Measurements from ENCODE around the gene SMKR1. TPM values are rescaled to one million over a fixed set of nuclear protein-coding genes. Genes with fewer than 3 reads are reported as not detected.

Gene SMKR1
- polyA plus RNA-seq (2012; ENCODE audit: low read depth, missing spikeins) = 0.10 TPM

DNA sequence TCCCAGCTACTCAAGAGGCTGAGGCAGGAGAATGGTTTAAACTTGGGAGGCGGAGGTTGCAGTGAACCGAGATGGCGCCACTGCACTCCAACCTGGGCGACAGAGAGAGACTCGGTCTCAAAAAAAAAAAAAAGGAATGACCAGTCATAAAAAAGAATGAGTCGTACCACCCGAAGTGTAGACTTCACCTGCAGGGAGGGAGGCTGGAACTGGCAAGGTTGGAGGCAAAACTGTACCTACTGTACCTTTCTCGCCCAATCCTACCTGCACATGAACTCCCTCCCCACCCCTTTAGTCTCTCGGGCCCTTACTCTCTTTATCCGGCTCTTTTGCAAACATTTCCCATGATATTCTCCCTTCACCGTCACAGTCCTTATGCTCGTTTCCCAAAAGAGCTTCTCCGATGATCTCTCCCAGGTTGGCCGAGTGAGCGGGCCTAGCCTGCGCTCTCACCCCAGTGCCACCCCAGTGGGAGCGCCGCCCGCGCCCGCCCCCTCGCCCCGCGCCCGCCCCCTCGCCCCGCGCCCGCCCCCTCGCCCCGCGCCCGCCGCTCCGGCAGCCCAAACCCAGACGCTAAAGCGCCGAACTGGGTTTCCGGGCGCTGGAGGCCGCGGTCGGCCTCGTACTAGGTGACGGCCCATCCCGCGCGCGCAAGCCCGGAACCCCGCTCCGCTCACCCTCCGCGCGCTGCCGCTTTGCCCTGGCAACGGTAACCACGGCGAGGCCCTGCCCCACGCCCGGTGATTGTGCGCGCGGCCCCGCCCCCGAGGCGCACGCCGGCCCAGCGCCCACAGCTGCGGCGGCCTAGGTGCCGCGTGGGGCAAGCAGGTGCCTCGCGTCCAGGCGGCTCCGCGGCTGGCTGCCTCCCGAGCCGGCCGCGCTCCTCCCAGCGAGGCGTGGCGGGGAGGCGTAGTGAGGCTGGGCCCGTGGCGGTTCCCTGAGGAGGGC is at the start of gene SMKR1:
SMKR1 (plus strand) TSS at position 772 of the 948 bp plus-strand sequence. CDS start 294 bp downstream, outside the sequence.
- DNase-seq (ENCODE audit: insufficient read length, low spot score) (peak; percentile 96), FAIRE-seq (peak; percentile 94)
- TF ChIP-seq POU2F2 (IDR thresholded peaks at IDR 0.05; ENCODE audit: low read depth, low read length) (no peak), POLR2AphosphoS5 (IDR thresholded peaks at IDR 0.05; ENCODE audit: low read depth, low read length) (no peak), TAF1 (IDR thresholded peaks at IDR 0.05; ENCODE audit: low read depth, low read length) (no peak), POLR2A (IDR thresholded peaks at IDR 0.05; ENCODE audit: low read depth, low read length) (no peak), SPI1 (IDR thresholded peaks at IDR 0.05; ENCODE audit: low read depth, low read length) (no peak), PAX5 (IDR thresholded peaks at IDR 0.05; ENCODE audit: insufficient read depth, low read length, severe bottlenecking) (no peak)

DNA sequence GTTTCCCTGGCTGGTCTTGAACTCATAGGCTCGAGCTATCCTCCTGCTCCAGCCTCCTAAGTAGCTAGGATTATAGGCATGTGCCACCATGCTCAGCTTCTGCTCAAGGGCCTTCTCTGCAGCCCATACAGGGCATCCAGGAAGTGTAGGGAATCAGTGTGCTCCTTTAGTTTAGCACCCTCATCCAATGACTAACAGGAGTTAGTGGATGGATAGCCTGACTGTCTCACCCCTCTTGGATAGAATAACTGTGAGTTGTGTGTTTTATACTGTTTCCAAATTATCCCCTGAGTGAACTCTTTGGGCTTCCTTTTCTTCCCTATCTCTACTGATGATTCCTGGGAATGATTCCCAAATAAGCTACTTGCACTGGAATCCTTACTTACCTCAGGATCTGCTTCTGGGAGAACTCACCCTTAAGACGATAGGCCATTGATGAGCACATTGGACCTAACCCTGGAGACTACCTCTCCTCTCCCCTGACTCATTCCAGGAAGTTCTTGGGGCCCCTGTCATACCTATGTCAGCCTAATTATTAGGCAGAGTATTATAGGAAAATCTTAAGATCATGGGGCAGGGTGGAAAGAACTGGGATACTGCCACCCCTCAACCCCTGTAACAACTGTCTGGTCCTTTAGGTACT is 49.6 kb upstream of the SMKR1 start:
- TF ChIP-seq TAF1 (IDR thresholded peaks at IDR 0.05; ENCODE audit: low read depth, low read length) = no peak
- no peak for TF ChIP-seq POLR2A (IDR thresholded peaks at IDR 0.05; ENCODE audit: low read depth, low read length)
- TF ChIP-seq POLR2AphosphoS5 (IDR thresholded peaks at IDR 0.05; ENCODE audit: low read depth, low read length) = no peak
- no peak for TF ChIP-seq POU2F2 (IDR thresholded peaks at IDR 0.05; ENCODE audit: low read depth, low read length)
- no peak for FAIRE-seq
- DNase-seq (ENCODE audit: insufficient read length, low spot score) = no peak

DNA sequence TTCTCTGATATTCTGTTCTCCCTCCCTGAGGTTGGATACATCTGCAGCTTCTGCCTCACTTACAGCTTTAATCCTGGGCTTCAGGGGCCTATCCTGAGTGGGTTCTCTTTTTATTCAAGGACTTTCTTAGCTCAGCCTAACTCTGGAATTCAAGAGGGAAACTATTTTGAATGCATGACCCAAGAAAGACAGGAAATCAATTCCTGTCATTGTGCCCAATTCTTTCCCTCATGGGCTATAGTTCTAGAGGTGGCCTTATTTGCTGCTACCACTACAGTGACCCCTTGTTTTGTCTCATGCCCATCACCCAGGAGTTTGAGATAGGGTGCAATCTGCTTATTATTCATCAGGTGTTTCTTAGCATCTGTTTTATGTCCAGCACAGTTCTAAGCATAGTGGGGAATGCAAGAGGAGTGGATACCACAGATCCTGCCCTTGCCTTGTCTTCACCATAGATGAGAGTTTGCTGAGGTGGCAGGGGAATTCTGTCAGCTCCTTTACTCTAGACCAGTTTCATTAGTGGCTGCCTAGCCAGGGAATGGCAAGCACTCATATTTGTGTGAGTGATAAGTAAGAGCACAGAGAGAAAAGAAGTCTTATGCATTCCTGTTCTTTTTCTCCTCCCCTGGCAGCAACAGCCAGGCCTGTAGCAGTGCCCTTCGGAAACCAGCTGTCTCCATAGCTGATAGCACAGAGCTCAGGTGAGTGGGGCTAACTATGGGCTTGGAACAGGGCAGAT is 48.7 kb upstream of the SMKR1 start:
- DNase-seq (ENCODE audit: insufficient read length, low spot score) (no peak), FAIRE-seq (no peak)
- no peak for TF ChIP-seq POU2F2 (IDR thresholded peaks at IDR 0.05; ENCODE audit: low read depth, low read length)
- TF ChIP-seq POLR2AphosphoS5 (IDR thresholded peaks at IDR 0.05; ENCODE audit: low read depth, low read length) = no peak
- no peak for TF ChIP-seq POLR2A (IDR thresholded peaks at IDR 0.05; ENCODE audit: low read depth, low read length)
- no peak for TF ChIP-seq TAF1 (IDR thresholded peaks at IDR 0.05; ENCODE audit: low read depth, low read length)
- no peak for TF ChIP-seq SPI1 (IDR thresholded peaks at IDR 0.05; ENCODE audit: low read depth, low read length)
- no peak for TF ChIP-seq PAX5 (IDR thresholded peaks at IDR 0.05; ENCODE audit: insufficient read depth, low read length, severe bottlenecking)

DNA sequence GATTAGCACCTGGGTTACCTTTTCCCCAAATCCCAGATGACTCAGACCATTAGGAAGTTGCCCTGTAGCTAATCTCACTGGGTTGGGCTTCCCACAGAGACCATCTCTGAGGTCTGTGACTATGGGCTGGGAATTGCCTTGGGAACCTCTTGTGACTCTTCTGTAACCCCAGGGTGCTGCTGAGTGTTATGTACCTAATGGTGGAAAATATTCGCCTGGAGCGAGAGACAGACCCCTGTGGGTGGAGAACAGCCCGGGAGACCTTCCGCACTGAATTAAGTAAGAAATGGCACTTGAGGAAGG is 48.1 kb upstream of the SMKR1 start:
- DNase-seq (ENCODE audit: insufficient read length, low spot score) (no peak), FAIRE-seq (no peak)
- TF ChIP-seq SPI1 (IDR thresholded peaks at IDR 0.05; ENCODE audit: low read depth, low read length) (no peak), POLR2AphosphoS5 (IDR thresholded peaks at IDR 0.05; ENCODE audit: low read depth, low read length) (no peak), TAF1 (IDR thresholded peaks at IDR 0.05; ENCODE audit: low read depth, low read length) (no peak), POU2F2 (IDR thresholded peaks at IDR 0.05; ENCODE audit: low read depth, low read length) (no peak), POLR2A (IDR thresholded peaks at IDR 0.05; ENCODE audit: low read depth, low read length) (no peak), PAX5 (IDR thresholded peaks at IDR 0.05; ENCODE audit: insufficient read depth, low read length, severe bottlenecking) (no peak)

DNA sequence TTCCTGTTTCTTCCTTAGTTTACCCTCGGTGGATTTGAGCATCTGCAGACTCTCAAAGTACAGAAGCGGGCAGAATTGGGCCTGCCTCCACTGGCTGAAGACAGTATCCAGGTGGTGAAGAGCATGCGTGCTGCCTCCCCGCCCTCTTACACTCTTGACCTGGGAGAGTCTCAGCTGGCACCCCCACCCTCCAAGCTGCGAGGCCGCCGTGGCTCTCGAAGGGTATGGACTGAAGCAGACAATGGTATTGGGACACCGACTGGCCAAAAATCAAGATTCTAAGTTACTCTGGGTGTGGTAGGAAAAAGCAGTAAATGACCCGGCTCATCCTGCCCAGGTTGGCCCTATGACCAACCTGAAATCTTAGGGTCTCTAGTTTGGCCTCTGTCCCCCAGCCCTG is 45.9 kb upstream of the SMKR1 start:
- no peak for FAIRE-seq
- DNase-seq (ENCODE audit: insufficient read length, low spot score) = no peak
- no peak for TF ChIP-seq POLR2AphosphoS5 (IDR thresholded peaks at IDR 0.05; ENCODE audit: low read depth, low read length)
- no peak for TF ChIP-seq POLR2A (IDR thresholded peaks at IDR 0.05; ENCODE audit: low read depth, low read length)
- TF ChIP-seq SPI1 (IDR thresholded peaks at IDR 0.05; ENCODE audit: low read depth, low read length) = no peak
- TF ChIP-seq PAX5 (IDR thresholded peaks at IDR 0.05; ENCODE audit: insufficient read depth, low read length, severe bottlenecking) = no peak
- no peak for TF ChIP-seq POU2F2 (IDR thresholded peaks at IDR 0.05; ENCODE audit: low read depth, low read length)
- no peak for TF ChIP-seq TAF1 (IDR thresholded peaks at IDR 0.05; ENCODE audit: low read depth, low read length)

DNA sequence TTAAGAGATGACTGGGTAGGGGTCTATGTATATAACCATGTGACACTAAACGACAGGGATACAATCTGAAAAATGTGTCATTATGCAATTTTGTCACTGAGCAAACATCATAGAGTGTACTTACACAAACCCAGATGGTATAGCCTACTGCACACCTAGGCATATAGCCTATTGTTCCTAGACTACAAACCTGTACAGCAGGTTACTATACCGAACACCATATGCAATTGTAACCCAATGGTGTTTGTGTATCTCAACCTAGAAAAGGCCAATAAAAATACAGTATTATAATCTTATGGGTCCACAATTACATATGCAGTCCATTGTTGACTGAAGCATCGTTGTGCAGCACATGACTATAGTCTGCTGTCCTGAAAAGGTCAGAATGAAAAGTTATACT is 45.2 kb upstream of the SMKR1 start:
- DNase-seq (ENCODE audit: insufficient read length, low spot score) = no peak
- no peak for FAIRE-seq
- TF ChIP-seq PAX5 (IDR thresholded peaks at IDR 0.05; ENCODE audit: insufficient read depth, low read length, severe bottlenecking) (no peak), TAF1 (IDR thresholded peaks at IDR 0.05; ENCODE audit: low read depth, low read length) (no peak), SPI1 (IDR thresholded peaks at IDR 0.05; ENCODE audit: low read depth, low read length) (no peak), POLR2A (IDR thresholded peaks at IDR 0.05; ENCODE audit: low read depth, low read length) (no peak), POLR2AphosphoS5 (IDR thresholded peaks at IDR 0.05; ENCODE audit: low read depth, low read length) (no peak), POU2F2 (IDR thresholded peaks at IDR 0.05; ENCODE audit: low read depth, low read length) (no peak)

DNA sequence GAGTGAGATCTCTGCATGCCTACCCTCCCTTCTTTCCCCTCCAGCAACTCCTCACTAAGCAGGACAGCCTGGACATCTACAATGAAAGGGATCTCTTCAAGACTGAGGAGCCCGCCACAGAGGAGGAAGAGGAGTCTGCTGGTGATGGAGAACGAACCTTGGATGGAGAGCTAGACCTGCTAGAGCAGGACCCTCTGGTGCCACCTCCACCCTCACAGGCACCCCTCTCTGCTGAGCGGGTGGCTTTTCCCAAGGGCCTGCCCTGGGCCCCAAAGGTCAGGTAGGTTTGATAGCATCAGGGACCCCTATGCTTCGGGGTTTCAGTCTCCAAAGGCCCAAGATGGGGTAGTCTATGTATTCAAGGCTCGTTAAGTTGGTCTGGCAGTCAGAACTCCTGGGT is 44.2 kb upstream of the SMKR1 start:
- TF ChIP-seq POU2F2 (IDR thresholded peaks at IDR 0.05; ENCODE audit: low read depth, low read length) (no peak), POLR2A (IDR thresholded peaks at IDR 0.05; ENCODE audit: low read depth, low read length) (no peak)
- no peak for DNase-seq (ENCODE audit: insufficient read length, low spot score)
- FAIRE-seq = no peak

DNA sequence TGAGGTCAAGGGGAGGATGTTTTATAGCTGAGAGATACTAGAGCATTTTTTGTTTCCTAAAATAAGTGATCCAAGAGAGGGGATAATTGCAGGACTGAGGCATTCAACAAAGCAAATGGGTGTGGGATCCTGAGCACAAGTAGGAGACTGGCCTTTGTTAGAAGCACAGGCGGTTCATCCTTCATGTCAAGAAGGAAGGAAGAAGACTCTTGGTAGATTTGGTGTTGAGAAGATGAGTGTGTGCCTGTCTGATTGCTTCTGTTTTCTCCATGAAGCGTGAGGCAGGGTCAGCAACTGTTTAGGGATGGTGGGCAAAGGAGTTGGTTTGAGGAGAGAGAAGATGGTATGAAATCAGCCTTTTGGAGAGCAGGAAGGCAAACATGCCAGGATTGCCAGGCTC is 40.5 kb upstream of the SMKR1 start:
- FAIRE-seq (no peak), DNase-seq (ENCODE audit: insufficient read length, low spot score) (no peak)
- no peak for TF ChIP-seq POLR2A (IDR thresholded peaks at IDR 0.05; ENCODE audit: low read depth, low read length)
- TF ChIP-seq POU2F2 (IDR thresholded peaks at IDR 0.05; ENCODE audit: low read depth, low read length) = no peak
- no peak for TF ChIP-seq SPI1 (IDR thresholded peaks at IDR 0.05; ENCODE audit: low read depth, low read length)
- no peak for TF ChIP-seq PAX5 (IDR thresholded peaks at IDR 0.05; ENCODE audit: insufficient read depth, low read length, severe bottlenecking)
- no peak for TF ChIP-seq TAF1 (IDR thresholded peaks at IDR 0.05; ENCODE audit: low read depth, low read length)
- TF ChIP-seq POLR2AphosphoS5 (IDR thresholded peaks at IDR 0.05; ENCODE audit: low read depth, low read length) = no peak

DNA sequence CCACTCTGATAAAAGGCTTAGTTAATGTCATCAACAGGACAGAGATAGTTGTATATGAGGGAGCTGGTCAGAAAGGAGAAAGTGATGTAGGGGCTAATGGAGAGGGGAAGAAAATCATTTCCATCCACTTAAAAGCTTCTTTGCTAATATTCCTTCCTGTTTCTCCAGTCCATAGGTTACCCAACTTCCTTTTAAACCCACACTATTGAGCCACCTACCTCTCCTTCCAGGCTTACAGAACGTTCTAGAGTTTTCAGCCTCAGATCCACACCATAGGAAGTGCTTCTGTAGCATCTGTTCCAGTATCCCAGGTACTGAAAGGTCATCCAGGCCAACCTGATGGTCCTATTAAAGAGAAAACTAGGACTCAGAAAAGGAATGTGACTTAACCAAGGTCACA is 39.9 kb upstream of the SMKR1 start:
- FAIRE-seq (no peak), DNase-seq (ENCODE audit: insufficient read length, low spot score) (no peak)
- TF ChIP-seq PAX5 (IDR thresholded peaks at IDR 0.05; ENCODE audit: insufficient read depth, low read length, severe bottlenecking) (no peak), POLR2AphosphoS5 (IDR thresholded peaks at IDR 0.05; ENCODE audit: low read depth, low read length) (no peak), POU2F2 (IDR thresholded peaks at IDR 0.05; ENCODE audit: low read depth, low read length) (no peak), POLR2A (IDR thresholded peaks at IDR 0.05; ENCODE audit: low read depth, low read length) (no peak), SPI1 (IDR thresholded peaks at IDR 0.05; ENCODE audit: low read depth, low read length) (no peak), TAF1 (IDR thresholded peaks at IDR 0.05; ENCODE audit: low read depth, low read length) (no peak)

Data from GM12891 (cell line).